ENCODE results near the gene SCRT2. TPM values are rescaled to one million over a fixed set of nuclear protein-coding genes. Genes with fewer than 3 reads are reported as not detected.

The SCRT2 gene
- total RNA-seq, 1 experiment from 2014 or later, result not detected

GRCh38 chr20:623021-623420 is 52.6 kb downstream of the SCRT2 start:
- Histone ChIP-seq H3K27me3 (ENCODE audit: control insufficient read depth, insufficient read depth, low read length) (peaks cover 9% of the 10 kb centered on the region; the same call in 1 of the 2 replicates), H3K27ac (ENCODE audit: low read length) (no peak overlapping the region), H3K4me1 (ENCODE audit: control insufficient read depth, insufficient read depth, low read length) (no peaks in the 10 kb centered on the region), H3K36me3 (ENCODE audit: control insufficient read depth, insufficient read depth, low read length) (no peaks in the 10 kb centered on the region), H3K9me3 (ENCODE audit: control insufficient read depth, insufficient read depth, low read depth, low read length) (no peaks in the 10 kb centered on the region), H3K4me3 (ENCODE audit: low read depth in 2 of 2, low read length in 2 of 2) (no peak overlapping the region)
- BruUV-seq (replicated peaks), result no TSS peak
- DNase-seq (ENCODE audit: low read depth, low spot score), result no peak
- CTCF ChIA-PET, result no interaction called here
- TF ChIP-seq SIN3A (IDR thresholded peaks at IDR 0.05; ENCODE audit: borderline replicate concordance, insufficient read depth, low read depth, low read length) (no peak), POLR2AphosphoS5 (IDR thresholded peaks at IDR 0.05; ENCODE audit: low read depth, low read length) (no peak), REST (IDR thresholded peaks at IDR 0.05; ENCODE audit: insufficient read depth in 1 of 2, low read depth in 2 of 2, low read length in 1 of 2) (no peak), CTCF (IDR thresholded peaks at IDR 0.05) (no peak), TCF7L2 (IDR thresholded peaks at IDR 0.05; ENCODE audit: low read depth, low read length) (no peak)
- POLR2A ChIA-PET, result interaction anchor here (0.6 to 0.7 kb wide), 2 partner anchors 11 to 12 kb away, joined by 5 to 7 read pairs; no protein-coding TSS in a partner anchor
- intact Hi-C loops (cut with micrococcal nuclease; ENCODE audit: unreplicated experiment), result no loop called here
- in situ Hi-C loops (cut with HindIII; ENCODE audit: low pct_unique_long_range_greater_than_20kb, low sequenced_read_pairs), result no loop called here
- ATAC-seq, result no peak

GRCh38 chr20:622161-622560 is 53.4 kb downstream of the SCRT2 start:
- peaks cover 9% of the 10 kb centered on the region; the same call in 1 of the 2 replicates for H3K27me3 ChIP-seq (ENCODE audit: control insufficient read depth, insufficient read depth, low read length)
- H3K36me3 ChIP-seq (ENCODE audit: control insufficient read depth, insufficient read depth, low read length), result no peaks in the 10 kb centered on the region
- H3K4me1 ChIP-seq (ENCODE audit: control insufficient read depth, insufficient read depth, low read length), result no peaks in the 10 kb centered on the region
- no peak overlapping the region for H3K4me3 ChIP-seq (ENCODE audit: low read depth in 2 of 2, low read length in 2 of 2)
- DNase-seq (ENCODE audit: low read depth, low spot score) (no peak), ATAC-seq (no peak; the same call in 1 of the 2 replicates)
- TF ChIP-seq CTCF (IDR thresholded peaks at IDR 0.05) (no peak), POLR2AphosphoS5 (IDR thresholded peaks at IDR 0.05; ENCODE audit: low read depth, low read length) (no peak), TCF7L2 (IDR thresholded peaks at IDR 0.05; ENCODE audit: low read depth, low read length) (no peak), REST (IDR thresholded peaks at IDR 0.05; ENCODE audit: insufficient read depth in 1 of 2, low read depth in 2 of 2, low read length in 1 of 2) (no peak), SIN3A (IDR thresholded peaks at IDR 0.05; ENCODE audit: borderline replicate concordance, insufficient read depth, low read depth, low read length) (no peak)
- no peaks in the 10 kb centered on the region for H3K9me3 ChIP-seq (ENCODE audit: control insufficient read depth, insufficient read depth, low read depth, low read length)
- POLR2A ChIA-PET, result no interaction called here
- intact Hi-C loops (cut with micrococcal nuclease; ENCODE audit: unreplicated experiment) (no loop called here), in situ Hi-C loops (cut with HindIII; ENCODE audit: low pct_unique_long_range_greater_than_20kb, low sequenced_read_pairs) (no loop called here)
- CTCF ChIA-PET, result interaction anchor here (0.6 kb wide), 1 partner anchor 371 kb away, joined by 4 read pairs; no protein-coding TSS in a partner anchor
- H3K27ac ChIP-seq (ENCODE audit: low read length), result no peak overlapping the region
- BruUV-seq (replicated peaks), result no TSS peak

Data from Panc1 (cell line).